Left lung (tissue), 10 donors: ENCODE data around the gene OCA2. TPM values are rescaled to one million over a fixed set of nuclear protein-coding genes. Genes with fewer than 3 reads are reported as not detected.

Source experiments
- ATAC-seq: fragments of 200-7000 bp; cut with Tn5 transposase; one replicate; pipeline ENCODE4 v1.9.1; 2020; ENCODE audit warnings: moderate library complexity
- DNase-seq, 4 donors: peaks; one replicate each; pipeline ENCODE4 v3.0.0-alpha.2; 2013 to 2020
- H3K27ac ChIP-seq, 2 donors: fragments of 200-600 bp; sonication (generic) in 1 of 2; one replicate each; pipeline versions ENCODE4 v1.5.0 to v1.8.0; 2020 to 2021
- H3K27me3 ChIP-seq, 2 donors: fragments of 200-600 bp; sonication (generic) in 1 of 2; one replicate each; pipeline versions ENCODE4 v1.5.0 to v1.8.0; 2020 to 2021
- H3K36me3 ChIP-seq, 2 donors: fragments of 200-600 bp; sonication (generic) in 1 of 2; one replicate each; pipeline versions ENCODE4 v1.5.0 to v1.8.0; 2020 to 2021
- H3K4me1 ChIP-seq, 2 donors: fragments of 200-600 bp; one replicate each; pipeline ENCODE4 v1.8.0; 2021
- H3K4me3 ChIP-seq, 2 donors: fragments of 200-600 bp; sonication (generic) in 1 of 2; one replicate each; pipeline versions ENCODE4 v1.5.0 to v1.8.0; 2020 to 2021; ENCODE audit warnings: mild to moderate bottlenecking in 1 of 2
- H3K9me3 ChIP-seq, 2 donors: fragments of 200-600 bp; sonication (generic) in 1 of 2; one replicate each; pipeline versions ENCODE4 v1.5.0 to v1.8.0; 2020 to 2021
- CTCF ChIP-seq, 2 donors: fragments of 200-600 bp; sonication (generic) in 1 of 2; IDR thresholded peaks; one replicate each; pipeline versions ENCODE4 v1.5.0 to v1.8.0; 2021; ENCODE audit warnings: antibody characterized with exemption in 2 of 2
- intact Hi-C, 2 donors: fragments of 100-400 bp; cut with DNase I; formaldehyde crosslinking; loops; one replicate each; pipeline versions ENCODE4 v1.11.2 to v1.14.2; 2022
- polyA plus RNA-seq, 6 donors: library from polyadenylated mRNA; unstranded; fragments of 120-200 nt; gene quantifications; one replicate each; pipeline ENCODE4 v1.2.1, GENCODE V29; 2013; ENCODE audit not compliant: insufficient read length in 6 of 6
- total RNA-seq, 2 donors: library from RNA; stranded (reverse); fragmentation: NEBNext Ultra II Directional; extraction: Animal tissue kit (Norgen Biotek cat#: 25700); gene quantifications; one replicate each; pipeline ENCODE4 v1.2.1, GENCODE V29; 2021
- donor health status: DM: no; HTN: yes; CAD: no.
- donor health status: DM: no; HTN: no; CAD: no.

Gene OCA2
- total and polyA plus RNA-seq, 8 donors, result 0.81 to 21.7 (median 13.2) TPM

- ATAC-seq (no peak), DNase-seq (no peak)
- Histone ChIP-seq H3K4me1 (no peaks in the 10 kb centered on the region), H3K27ac (no peak overlapping the region), H3K9me3 (no peaks in the 10 kb centered on the region), H3K36me3 (no peaks in the 10 kb centered on the region), H3K27me3 (no peaks in the 10 kb centered on the region), H3K4me3 (no peak overlapping the region)
- intact Hi-C loops, result no loop called here
- TF ChIP-seq CTCF (IDR thresholded peaks at IDR 0.05), result no peak
Observed at GRCh38 chr15:27826411-27826810, 272.7 kb downstream of the OCA2 start.

GRCh38 chr15:27824841-27825422, 274.2 kb downstream of the OCA2 start:
- H3K4me1 ChIP-seq, result no peaks in the 10 kb centered on the region

GRCh38 chr15:27821273-27821672, 277.8 kb downstream of the OCA2 start:
- DNase-seq, result no peak

More at GRCh38 chr15:27824841-27825422, 274.2 kb downstream of the OCA2 start:
- no peak for DNase-seq
- no peak overlapping the region for H3K27ac ChIP-seq
- TF ChIP-seq CTCF (IDR thresholded peaks at IDR 0.05), result no peak
- H3K36me3 ChIP-seq, result no peaks in the 10 kb centered on the region
- intact Hi-C loops, result no loop called here
- no peak overlapping the region for H3K4me3 ChIP-seq
- ATAC-seq, result no peak
- no peaks in the 10 kb centered on the region for H3K9me3 ChIP-seq
- no peaks in the 10 kb centered on the region for H3K27me3 ChIP-seq

GRCh38 chr15:27820722-27821121, 278.4 kb downstream of the OCA2 start:
- Histone ChIP-seq H3K27ac (no peak overlapping the region), H3K4me3 (no peak overlapping the region), H3K36me3 (no peaks in the 10 kb centered on the region), H3K4me1 (no peaks in the 10 kb centered on the region), H3K27me3 (no peaks in the 10 kb centered on the region), H3K9me3 (peaks cover 0 to 21% of the 10 kb centered on the region in 2 donors)
- ATAC-seq (no peak), DNase-seq (no peak)
- intact Hi-C loops, result no loop called here
- TF ChIP-seq CTCF (IDR thresholded peaks at IDR 0.05), result no peak

More at GRCh38 chr15:27821273-27821672, 277.8 kb downstream of the OCA2 start:
- Histone ChIP-seq H3K9me3 (peaks cover 0 to 21% of the 10 kb centered on the region in 2 donors), H3K4me3 (no peak overlapping the region), H3K4me1 (no peaks in the 10 kb centered on the region), H3K27ac (no peak overlapping the region), H3K27me3 (no peaks in the 10 kb centered on the region), H3K36me3 (no peaks in the 10 kb centered on the region)
- no peak for TF ChIP-seq CTCF (IDR thresholded peaks at IDR 0.05)
- intact Hi-C loops, result no loop called here
- no peak for ATAC-seq

GRCh38 chr15:27820232-27820631, 278.9 kb downstream of the OCA2 start:
- Histone ChIP-seq H3K36me3 (no peaks in the 10 kb centered on the region), H3K9me3 (peaks cover 0 to 21% of the 10 kb centered on the region in 2 donors), H3K27ac (no peak overlapping the region), H3K27me3 (no peaks in the 10 kb centered on the region), H3K4me3 (no peak overlapping the region), H3K4me1 (no peaks in the 10 kb centered on the region)
- no peak for TF ChIP-seq CTCF (IDR thresholded peaks at IDR 0.05)
- no peak for ATAC-seq
- intact Hi-C loops, result no loop called here
- no peak for DNase-seq
